Endodermal cell (in vitro differentiated cells): ENCODE measurements around the gene PRRT3. TPM values are rescaled to one million over a fixed set of nuclear protein-coding genes. Genes with fewer than 3 reads are reported as not detected.

Experiments
- DNase-seq: peaks from one replicate; pipeline ENCODE4 v3.0.0-alpha.2; 2017
- H3K27ac ChIP-seq: 2 replicates; pipeline ENCODE4 v1.5.1; 2013; ENCODE audit warnings: mild to moderate bottlenecking, low read depth, low read length, moderate library complexity
- H3K27me3 ChIP-seq: 2 replicates; pipeline ENCODE4 v1.6.1; 2013; ENCODE audit warnings: mild to moderate bottlenecking, low read length, moderate library complexity; ENCODE audit not compliant: insufficient read depth, control insufficient read depth, poor library complexity, severe bottlenecking
- H3K36me3 ChIP-seq: 2 replicates; pipeline ENCODE4 v1.7.0; 2013; ENCODE audit warnings: mild to moderate bottlenecking, low read length, moderate library complexity; ENCODE audit not compliant: control insufficient read depth, insufficient read depth
- H3K4me1 ChIP-seq: one replicate; pipeline ENCODE4 v1.7.0; 2013; ENCODE audit warnings: low read length; ENCODE audit not compliant: control insufficient read depth, insufficient read depth
- H3K4me3 ChIP-seq: 2 replicates; pipeline ENCODE4 v1.5.1; 2013; ENCODE audit warnings: mild to moderate bottlenecking, low read length, moderate library complexity
- H3K9ac ChIP-seq: 2 replicates; pipeline ENCODE4 v1.6.1; 2013; ENCODE audit warnings: mild to moderate bottlenecking, low read length, moderate library complexity; ENCODE audit not compliant: poor library complexity, severe bottlenecking; ENCODE audit errors: extremely low read depth
- H3K9me3 ChIP-seq: 2 replicates; pipeline ENCODE4 v1.6.1; 2013; ENCODE audit warnings: mild to moderate bottlenecking, low read length, moderate library complexity; ENCODE audit not compliant: control insufficient read depth
- H3K27ac Mint-ChIP-seq: 2 replicates; pipeline ENCODE4 v1.8.0; 2020; ENCODE audit warnings: mixed read lengths
- H3K27me3 Mint-ChIP-seq: 2 replicates; pipeline ENCODE4 v1.8.0; 2021; ENCODE audit warnings: mild to moderate bottlenecking, mixed read lengths; ENCODE audit not compliant: insufficient read depth
- H3K36me3 Mint-ChIP-seq: 2 replicates; pipeline ENCODE4 v1.8.0; 2020; ENCODE audit warnings: low read depth, mixed read lengths
- H3K4me1 Mint-ChIP-seq: 2 replicates; pipeline ENCODE4 v1.8.0; 2020; ENCODE audit warnings: mixed read lengths
- H3K4me3 Mint-ChIP-seq: 2 replicates; pipeline ENCODE4 v1.8.0; 2020; ENCODE audit warnings: mild to moderate bottlenecking, moderate library complexity, mixed read lengths
- H3K9me3 Mint-ChIP-seq: 2 replicates; pipeline ENCODE4 v1.8.0; 2020; ENCODE audit warnings: mild to moderate bottlenecking, mixed read lengths
- WGBS, 2 experiments: methylation state at CpG; one replicate each; pipeline versions ENCODE4 v1.1.5 to v1.1.7; 2013; ENCODE audit warnings: missing lambda C conversion rate in 2 of 2, mixed read lengths in 1 of 2; ENCODE audit not compliant: insufficient coverage in 1 of 2, insufficient read length in 1 of 2; 5-methylcytosine and 5-hydroxymethylcytosine counted together
- total RNA-seq, 2 donors: library from RNA; stranded (reverse); fragmentation: NEBNext Ultra II Directional in 1 of 2; extraction: Animal tissue kit (Norgen Biotek cat#: 25700) in 1 of 2; gene quantifications; 2 replicates in 1 of 2; 3 replicates in 1 of 2; pipeline ENCODE4 v1.2.1, GENCODE V29; 2021
- TF ChIP-seq, protein P1 (sequence below): fragments of 200-600 bp; sonication (generic); conservative IDR thresholded peaks from 2 replicates; pipeline ENCODE4 v1.5.0; 2021; ENCODE audit warnings: antibody characterized with exemption, mild to moderate bottlenecking

The PRRT3 gene
- total RNA-seq, 2 donors from 2014 or later, result 7.4 to 11.3 TPM

DNA sequence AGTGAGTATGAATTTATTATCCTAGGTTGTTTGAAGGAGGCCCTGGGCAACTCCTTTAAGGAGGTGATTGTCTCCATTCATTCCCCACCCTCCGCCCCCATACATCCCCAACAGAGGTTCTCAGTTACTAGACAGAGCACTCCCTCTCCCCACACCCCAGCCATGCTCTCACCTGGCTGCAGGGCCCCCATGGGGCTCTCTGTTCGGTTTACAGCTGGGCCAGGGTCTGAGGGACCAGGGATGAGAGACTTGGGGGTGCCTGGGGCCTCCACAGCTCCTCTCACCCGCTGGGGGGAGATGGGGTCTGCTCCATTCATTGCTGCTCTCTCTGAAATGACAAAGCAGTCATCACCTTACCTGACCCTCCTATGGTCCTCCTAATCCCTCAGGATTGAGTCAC is 3.6 kb downstream of the PRRT3 start:
- Histone ChIP-seq H3K36me3 (no peaks in the 10 kb centered on the region), H3K27ac (no peak overlapping the region), H3K4me1 (no peaks in the 10 kb centered on the region), H3K9ac (no peak overlapping the region), H3K9me3 (no peaks in the 10 kb centered on the region), H3K4me3 (no peak overlapping the region), H3K27me3 (no peaks in the 10 kb centered on the region)
- peaks cover 15% of the 10 kb centered on the region for H3K27me3 Mint-ChIP-seq
- H3K36me3 Mint-ChIP-seq, result peaks cover 5% of the 10 kb centered on the region
- no peak overlapping the region for H3K27ac Mint-ChIP-seq
- peak; percentile 32 for DNase-seq
- WGBS, 2 experiments, result 72% methylated on average over 3 of the region's 3 CpGs; no CpG with 5 or more reads in 1 of the 2 experiments
- no peaks in the 10 kb centered on the region for H3K4me1 Mint-ChIP-seq
- TF ChIP-seq, protein P1, sequence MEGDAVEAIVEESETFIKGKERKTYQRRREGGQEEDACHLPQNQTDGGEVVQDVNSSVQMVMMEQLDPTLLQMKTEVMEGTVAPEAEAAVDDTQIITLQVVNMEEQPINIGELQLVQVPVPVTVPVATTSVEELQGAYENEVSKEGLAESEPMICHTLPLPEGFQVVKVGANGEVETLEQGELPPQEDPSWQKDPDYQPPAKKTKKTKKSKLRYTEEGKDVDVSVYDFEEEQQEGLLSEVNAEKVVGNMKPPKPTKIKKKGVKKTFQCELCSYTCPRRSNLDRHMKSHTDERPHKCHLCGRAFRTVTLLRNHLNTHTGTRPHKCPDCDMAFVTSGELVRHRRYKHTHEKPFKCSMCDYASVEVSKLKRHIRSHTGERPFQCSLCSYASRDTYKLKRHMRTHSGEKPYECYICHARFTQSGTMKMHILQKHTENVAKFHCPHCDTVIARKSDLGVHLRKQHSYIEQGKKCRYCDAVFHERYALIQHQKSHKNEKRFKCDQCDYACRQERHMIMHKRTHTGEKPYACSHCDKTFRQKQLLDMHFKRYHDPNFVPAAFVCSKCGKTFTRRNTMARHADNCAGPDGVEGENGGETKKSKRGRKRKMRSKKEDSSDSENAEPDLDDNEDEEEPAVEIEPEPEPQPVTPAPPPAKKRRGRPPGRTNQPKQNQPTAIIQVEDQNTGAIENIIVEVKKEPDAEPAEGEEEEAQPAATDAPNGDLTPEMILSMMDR, result no peak
- H3K4me3 Mint-ChIP-seq, result no peak overlapping the region
- no peaks in the 10 kb centered on the region for H3K9me3 Mint-ChIP-seq

DNA sequence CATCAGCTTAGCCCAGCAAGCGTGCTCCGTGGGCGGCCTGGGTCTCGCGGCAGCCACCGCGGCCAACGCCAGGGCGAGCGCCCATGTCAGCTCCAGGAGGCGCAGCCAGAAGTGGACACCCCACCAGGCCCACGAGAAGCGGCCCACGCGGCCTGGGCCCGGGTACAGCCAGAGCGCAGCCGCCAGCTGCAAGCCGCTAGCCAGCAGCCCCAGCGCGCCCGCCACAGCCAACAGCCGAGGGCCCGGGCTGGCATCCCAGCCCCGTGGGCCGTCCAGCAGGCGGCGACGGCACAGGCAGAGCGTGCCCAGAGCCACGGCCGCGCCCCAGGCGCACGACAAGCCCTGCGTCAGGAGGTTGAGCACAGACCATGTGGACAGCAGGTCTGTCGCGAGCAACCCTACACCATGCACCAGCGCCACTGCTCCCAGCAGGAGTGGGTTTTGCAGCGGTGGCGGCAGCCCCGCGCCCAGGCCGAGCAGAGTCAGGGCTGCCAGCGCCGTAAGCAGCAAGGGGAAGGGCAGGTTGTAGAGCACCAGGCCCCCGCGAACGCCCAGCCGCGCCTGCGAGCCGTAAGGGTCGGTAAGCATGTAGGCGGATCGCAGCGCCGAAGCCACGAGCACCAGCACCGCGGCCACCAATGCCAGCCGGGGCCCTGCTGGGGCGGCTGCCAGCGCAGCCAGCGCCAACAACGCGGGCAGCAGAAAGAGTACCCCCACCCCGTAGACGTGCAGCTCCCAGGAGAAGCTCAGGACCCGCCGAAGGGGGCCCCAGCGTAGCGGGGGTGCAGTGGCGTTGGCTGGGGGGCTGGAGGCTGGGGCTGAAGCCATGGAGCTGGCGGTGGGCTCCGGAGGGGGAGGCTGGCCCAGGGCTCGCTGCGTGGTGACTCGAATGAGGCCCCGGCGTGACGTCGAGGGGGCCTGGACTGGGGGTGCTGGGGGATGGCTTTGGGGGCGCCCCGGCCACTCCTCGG is 4.9 kb downstream of the PRRT3 start:
- H3K27me3 Mint-ChIP-seq, result peaks cover 10% of the 10 kb centered on the region
- Histone ChIP-seq H3K4me3 (no peak overlapping the region), H3K9ac (no peak overlapping the region), H3K27me3 (no peaks in the 10 kb centered on the region), H3K4me1 (no peaks in the 10 kb centered on the region), H3K9me3 (no peaks in the 10 kb centered on the region), H3K36me3 (no peaks in the 10 kb centered on the region), H3K27ac (no peak overlapping the region)
- H3K27ac Mint-ChIP-seq, result no peak overlapping the region
- peaks cover 12% of the 10 kb centered on the region for H3K36me3 Mint-ChIP-seq
- peak overlapping the region; percentile 64 for H3K4me3 Mint-ChIP-seq
- no peaks in the 10 kb centered on the region for H3K9me3 Mint-ChIP-seq
- WGBS, 2 experiments, result 78 to 84% methylated on average over 54 to 83 of the region's 86 CpGs
- peak; percentile 90 for DNase-seq
- H3K4me1 Mint-ChIP-seq, result no peaks in the 10 kb centered on the region
- TF ChIP-seq, protein P1, result peak; percentile 69

DNA sequence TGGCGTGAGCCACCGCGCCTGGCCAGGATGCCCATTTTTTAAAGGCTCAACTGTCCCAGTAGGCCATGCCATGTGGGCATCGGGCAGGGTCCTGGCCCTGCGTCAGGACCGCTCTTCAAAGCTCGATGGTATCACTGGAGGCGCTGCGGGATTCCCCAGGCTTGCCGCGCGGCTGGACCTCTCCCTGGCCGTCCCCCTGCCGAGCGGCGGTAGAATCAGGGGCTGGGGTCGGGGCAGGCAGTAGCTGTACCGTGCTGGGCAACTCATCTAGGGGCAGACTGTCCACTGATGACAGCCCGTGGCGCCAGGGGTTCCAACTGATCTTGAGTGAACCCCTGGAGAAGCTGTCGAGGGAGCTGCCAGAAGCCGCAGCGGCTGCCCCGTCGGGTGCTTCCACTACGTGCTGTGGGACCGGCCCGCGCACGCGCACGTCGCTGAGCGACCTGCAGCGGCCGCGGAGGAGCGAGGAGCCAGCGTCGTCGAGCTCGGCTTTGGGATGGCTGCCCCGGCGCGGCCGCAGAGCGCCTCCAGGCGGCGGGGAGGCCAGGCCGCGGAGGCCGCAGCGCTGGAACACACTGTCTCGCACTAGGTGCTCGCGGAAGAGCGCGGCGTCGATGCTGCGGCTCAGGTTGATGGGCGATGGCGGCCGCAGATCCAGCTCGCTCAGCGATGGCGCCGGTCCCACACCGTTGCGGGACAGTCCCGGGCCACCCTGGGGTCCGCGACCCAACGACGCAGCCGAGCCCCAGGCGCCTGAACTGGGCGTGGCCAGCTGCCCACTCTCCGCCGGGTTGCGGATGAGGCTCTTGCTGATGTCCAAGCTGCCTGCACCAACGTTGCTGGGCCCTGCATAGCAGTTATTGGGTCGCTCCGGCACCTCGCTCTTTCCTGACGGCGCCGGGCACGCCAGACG is 5.8 kb downstream of the PRRT3 start:
- Histone ChIP-seq H3K4me1 (no peaks in the 10 kb centered on the region), H3K9ac (peak overlapping the region; percentile 25), H3K4me3 (peak overlapping the region; percentile 79), H3K27ac (no peak overlapping the region), H3K27me3 (no peaks in the 10 kb centered on the region), H3K9me3 (no peaks in the 10 kb centered on the region), H3K36me3 (no peaks in the 10 kb centered on the region)
- DNase-seq, result peak; percentile 95
- TF ChIP-seq, protein P1, result peak; percentile 88
- Mint-ChIP-seq H3K4me1 (no peaks in the 10 kb centered on the region), H3K36me3 (peaks cover 19% of the 10 kb centered on the region), H3K27me3 (peaks cover 8% of the 10 kb centered on the region), H3K9me3 (no peaks in the 10 kb centered on the region), H3K4me3 (peak overlapping the region; percentile 64), H3K27ac (no peak overlapping the region)
- WGBS, 2 experiments, result 12 to 24% methylated on average over 44 to 90 of the region's 90 CpGs
